GM18861 (cell line): ENCODE data around the gene ITPRIP.

Source experiments
- ATAC-seq: cut with Tn5 transposase; IDR thresholded peaks from one replicate; pipeline ENCODE4 v1.9.1; 2021; ENCODE audit not compliant: unreplicated experiment

The ITPRIP gene

GRCh38 chr10:104326991-104327610 is 11.2 kb downstream of the ITPRIP start:
- ATAC-seq: no peak

- ATAC-seq: no peak
These were observed 12.5 kb downstream of the ITPRIP start for GRCh38 chr10:104325436-104326435.

- ATAC-seq: no peak
These were observed 13.3 kb downstream of the ITPRIP start for GRCh38 chr10:104324931-104325330.

- ATAC-seq: no peak
These were observed 14.0 kb downstream of the ITPRIP start for GRCh38 chr10:104324221-104324686.

GRCh38 chr10:104323760-104324201 is 14.5 kb downstream of the ITPRIP start:
- no peak for ATAC-seq

- ATAC-seq: no peak
These were observed 15.2 kb downstream of the ITPRIP start for GRCh38 chr10:104323085-104323484.

GRCh38 chr10:104322416-104322782 is 15.9 kb downstream of the ITPRIP start:
- peak; percentile 38 for ATAC-seq

- no peak for ATAC-seq
These were observed 16.4 kb downstream of the ITPRIP start for GRCh38 chr10:104321725-104322415.

- ATAC-seq: no peak
These were observed 17.0 kb downstream of the ITPRIP start for GRCh38 chr10:104321226-104321625.

- ATAC-seq: no peak
These were observed 19.2 kb downstream of the ITPRIP start for GRCh38 chr10:104318810-104319741.

- no peak for ATAC-seq
These were observed 19.9 kb downstream of the ITPRIP start for GRCh38 chr10:104318326-104318725.

GRCh38 chr10:104317726-104318299 is 20.5 kb downstream of the ITPRIP start:
- peak; percentile 35 for ATAC-seq

GRCh38 chr10:104317269-104317710 is 21.0 kb downstream of the ITPRIP start:
- peak; percentile 23 for ATAC-seq

- ATAC-seq: no peak
These were observed 21.8 kb downstream of the ITPRIP start for GRCh38 chr10:104316321-104317099.

GRCh38 chr10:104315486-104315921 is 22.8 kb downstream of the ITPRIP start:
- no peak for ATAC-seq

- no peak for ATAC-seq
These were observed 23.4 kb downstream of the ITPRIP start for GRCh38 chr10:104314591-104315485.

- no peak for ATAC-seq
These were observed 27.0 kb downstream of the ITPRIP start for GRCh38 chr10:104311184-104311720.
